GM18870 (cell line): ENCODE measurements around the gene BEX1.
"Not testable (repeated sequence)": the region's sequence is repeated elsewhere in the genome, so short reads cannot be mapped to it uniquely, and the experiment has no call there.

Source experiments
- ATAC-seq: cut with Tn5 transposase; IDR thresholded peaks from one replicate; pipeline ENCODE4 v1.9.1; 2021; ENCODE audit warnings: moderate library complexity; ENCODE audit not compliant: unreplicated experiment

Gene BEX1

DNA sequence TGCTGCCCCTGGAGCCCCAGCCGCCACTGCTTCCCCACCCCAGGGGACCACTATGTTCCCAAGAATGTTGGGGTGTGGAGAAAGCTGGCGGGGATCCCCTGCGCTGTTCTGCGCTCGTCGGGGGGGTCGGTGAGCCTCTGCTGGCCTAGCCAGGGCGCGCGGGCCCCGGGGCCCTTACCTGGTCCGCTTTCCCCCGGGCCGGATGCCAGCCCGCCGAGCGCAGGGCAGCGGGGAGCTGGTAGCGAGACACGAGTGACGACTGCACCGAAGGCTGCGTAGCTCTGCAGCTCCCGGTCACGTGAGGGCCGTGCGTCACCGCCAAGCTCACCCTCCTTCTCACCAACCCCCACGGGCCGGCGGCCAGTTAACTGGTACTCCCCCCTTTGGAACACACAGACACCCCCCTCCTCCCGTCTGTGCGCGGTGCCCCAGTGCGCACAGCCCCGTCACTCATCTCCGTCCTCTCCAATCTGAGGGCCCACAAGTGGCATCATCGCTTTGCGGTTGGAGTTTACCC lies at the start of gene BEX1:
Gene BEX1 (minus strand): TSS at position 254 of the 517 bp plus-strand sequence. CDS start 897 bp downstream, outside the sequence.
- ATAC-seq = no peak

DNA sequence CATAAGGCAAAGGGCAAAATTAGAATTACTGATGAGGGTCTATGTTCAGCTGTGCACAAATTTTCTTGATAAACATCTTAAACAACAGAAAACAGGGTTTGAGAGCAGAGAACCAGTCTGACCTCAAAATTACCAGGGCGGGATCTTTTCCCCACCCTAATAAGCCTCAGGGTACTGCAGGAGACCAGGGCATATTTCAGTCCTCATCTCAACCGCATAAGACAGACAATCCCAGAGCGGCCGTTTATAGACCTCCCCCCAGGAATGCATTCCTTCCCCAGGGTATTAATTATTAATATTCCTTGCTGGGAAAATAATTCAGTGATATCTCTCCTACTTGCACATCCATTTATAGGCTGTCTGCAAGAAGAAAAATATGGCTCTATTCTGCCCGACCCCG lies 45.5 kb upstream of the BEX1 start:
- not testable (repeated sequence) for ATAC-seq

DNA sequence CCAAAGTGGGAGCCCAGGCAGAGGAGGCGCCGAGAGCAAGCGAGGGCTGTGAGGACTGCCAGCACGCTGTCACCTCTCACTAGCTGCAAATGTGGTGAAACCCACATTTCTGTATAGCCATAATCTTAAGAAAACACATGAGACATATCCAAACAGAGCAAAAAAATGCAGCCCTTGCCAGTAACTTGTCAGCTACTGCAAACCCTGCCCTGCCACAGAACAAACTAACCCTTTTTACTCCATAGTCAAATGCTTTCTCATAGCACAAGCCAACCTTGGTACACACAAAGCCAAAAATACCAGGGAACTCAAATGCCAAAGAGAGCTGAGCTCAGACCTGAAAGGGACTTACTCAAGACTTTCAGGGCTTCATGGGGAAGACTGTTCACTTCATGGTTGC lies 43.9 kb upstream of the BEX1 start:
- no peak for ATAC-seq

DNA sequence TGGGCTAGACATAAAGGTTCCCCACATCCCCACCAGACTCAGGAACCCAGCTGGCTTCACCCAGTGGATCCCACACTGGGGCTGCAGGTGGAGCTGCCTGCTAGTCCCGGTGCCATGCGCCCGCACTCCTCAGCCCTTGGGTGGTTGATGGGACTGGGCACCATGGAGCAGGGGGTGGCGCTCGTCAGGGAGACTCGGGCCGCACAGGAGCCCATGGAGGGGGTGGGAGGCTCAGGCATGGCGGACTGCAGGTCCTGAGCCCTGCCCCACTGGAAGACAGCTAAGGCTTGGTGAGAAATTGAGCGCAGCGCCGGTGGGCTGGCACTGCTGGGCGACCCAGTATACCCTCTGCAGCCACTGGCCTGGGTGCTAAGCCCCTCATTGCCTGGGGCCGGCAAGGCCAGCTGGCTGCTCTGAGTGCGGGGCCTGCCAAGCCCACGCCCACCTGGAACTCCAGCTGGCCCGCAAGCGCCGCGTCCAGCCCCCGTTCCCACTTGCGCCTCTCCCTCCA lies 43.3 kb upstream of the BEX1 start:
- not testable (repeated sequence) for ATAC-seq

DNA sequence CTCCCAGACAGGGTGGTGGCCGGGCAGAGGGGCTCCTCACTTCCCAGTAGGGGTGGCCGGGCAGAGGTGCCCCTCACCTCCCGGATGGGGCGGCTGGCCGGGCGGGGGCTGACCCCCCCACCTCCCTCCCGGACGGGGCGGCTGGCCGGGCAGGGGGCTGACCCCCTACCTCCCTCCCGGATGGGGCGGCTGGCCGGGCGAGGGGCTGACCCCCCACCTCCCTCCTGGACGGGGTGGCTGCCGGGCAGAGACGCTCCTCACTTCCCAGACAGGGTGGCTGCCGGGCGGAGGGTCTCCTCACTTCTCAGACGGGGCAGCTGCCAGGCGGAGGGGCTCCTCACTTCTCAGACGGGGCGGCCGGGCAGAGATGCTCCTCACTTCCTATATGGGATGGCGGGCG lies 40.4 kb upstream of the BEX1 start:
- not testable (repeated sequence) for ATAC-seq

DNA sequence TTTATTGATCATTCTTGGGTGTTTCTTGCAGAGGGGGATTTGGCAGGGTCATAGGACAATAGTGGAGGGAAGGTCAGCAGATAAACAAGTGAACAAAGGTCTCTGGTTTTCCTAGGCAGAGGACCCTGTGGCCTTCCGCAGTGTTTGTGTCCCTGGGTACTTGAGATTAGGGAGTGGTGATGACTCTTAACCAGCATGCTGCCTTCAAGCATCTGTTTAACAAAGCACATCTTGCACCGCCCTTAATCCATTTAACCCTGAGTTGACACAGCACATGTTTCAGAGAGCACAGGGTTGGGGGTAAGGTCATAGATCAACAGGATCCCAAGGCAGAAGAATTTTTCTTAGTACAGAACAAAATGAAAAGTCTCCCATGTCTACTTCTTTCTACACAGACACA lies 39.9 kb upstream of the BEX1 start:
- ATAC-seq = not testable (repeated sequence)

DNA sequence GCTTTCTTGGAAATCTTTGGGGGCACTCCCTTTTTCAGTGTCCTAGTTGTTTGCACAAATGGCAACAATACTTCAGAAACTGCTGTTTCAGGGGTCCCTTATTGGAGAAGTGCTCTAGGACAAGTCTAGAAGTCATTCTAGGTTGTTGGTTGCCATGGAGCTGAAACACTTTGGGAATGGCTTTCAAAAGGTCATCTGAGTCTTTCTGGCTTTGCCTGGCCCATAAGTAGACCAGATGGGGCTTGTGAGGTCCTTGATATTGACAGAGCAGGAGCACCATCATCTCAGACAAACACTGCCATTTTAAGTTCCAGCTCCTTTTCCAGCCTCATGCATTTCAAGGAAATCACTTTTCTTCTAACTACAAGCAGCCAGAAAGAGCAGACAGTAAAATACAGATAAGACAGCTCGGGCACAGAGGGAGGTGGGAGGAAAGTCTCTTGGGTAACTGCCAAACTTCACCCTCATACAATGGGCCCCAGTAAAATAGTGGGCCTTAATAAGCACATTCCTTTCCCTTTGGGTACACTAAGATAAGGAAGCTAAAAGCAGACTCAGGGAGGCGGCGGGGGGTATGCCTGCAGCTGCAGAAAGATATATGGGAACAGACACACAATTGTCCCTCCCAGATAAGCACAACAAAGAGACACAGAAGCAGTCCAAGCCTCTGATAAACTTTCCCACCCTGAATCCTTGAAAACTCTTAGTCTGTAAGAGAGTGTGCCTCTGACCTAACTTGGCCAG lies 37.5 kb upstream of the BEX1 start:
- ATAC-seq = no peak

DNA sequence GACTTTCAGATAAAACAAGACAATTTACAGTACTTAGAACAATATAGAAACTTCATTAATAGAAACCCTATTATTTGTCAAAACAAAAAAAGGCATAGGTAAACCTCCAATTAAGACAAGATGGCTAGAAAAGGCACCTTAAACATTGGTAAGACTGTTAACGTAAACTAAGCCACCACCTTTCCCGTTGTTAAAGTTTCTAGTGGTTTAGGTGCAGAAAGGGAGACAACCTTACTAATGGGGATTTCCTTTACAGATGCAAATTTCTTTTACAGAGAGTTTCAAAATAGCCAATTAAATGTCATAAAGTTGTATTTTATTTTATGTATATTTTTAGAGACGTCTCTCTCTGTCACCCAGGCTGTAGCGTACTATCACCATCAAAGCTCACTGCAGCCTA lies 36.5 kb upstream of the BEX1 start:
- no peak for ATAC-seq

DNA sequence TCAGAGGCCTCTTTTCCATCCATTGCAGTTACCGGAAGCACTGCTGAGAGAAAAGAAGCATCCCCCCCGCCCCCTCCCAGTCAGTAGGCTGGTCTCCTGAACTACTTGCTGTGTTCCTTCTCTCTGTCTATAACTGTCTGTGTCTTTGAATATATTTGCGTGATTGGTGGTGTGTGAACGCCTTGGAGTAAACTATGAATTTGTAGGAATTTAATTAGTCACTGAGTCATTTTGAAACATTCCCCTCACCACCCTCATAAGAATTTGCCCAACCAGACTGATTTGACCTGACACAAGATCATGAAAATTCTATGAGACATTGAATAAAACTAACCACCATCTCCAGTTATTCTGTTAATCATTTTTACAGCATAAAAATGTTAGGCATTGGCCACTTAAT lies 35.7 kb upstream of the BEX1 start:
- ATAC-seq = no peak

DNA sequence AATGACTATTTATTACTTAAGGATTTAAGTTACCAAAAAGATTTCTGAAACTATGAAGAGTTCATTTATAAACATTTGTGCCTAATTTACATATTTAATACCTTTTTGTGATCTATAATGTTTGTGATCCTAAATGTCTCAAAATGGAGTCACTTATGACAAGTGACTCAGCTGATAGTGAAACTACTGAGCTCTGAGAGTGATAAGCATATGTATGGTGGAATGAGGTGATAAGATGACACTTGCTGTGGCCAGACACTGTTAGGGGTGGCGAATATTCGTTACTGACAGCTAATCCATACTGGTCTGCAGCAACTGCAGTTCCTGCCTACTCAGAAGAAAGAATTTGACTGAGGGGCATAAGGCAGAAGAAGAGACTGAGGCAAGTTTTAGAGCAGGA lies 34.5 kb upstream of the BEX1 start:
- no peak for ATAC-seq

DNA sequence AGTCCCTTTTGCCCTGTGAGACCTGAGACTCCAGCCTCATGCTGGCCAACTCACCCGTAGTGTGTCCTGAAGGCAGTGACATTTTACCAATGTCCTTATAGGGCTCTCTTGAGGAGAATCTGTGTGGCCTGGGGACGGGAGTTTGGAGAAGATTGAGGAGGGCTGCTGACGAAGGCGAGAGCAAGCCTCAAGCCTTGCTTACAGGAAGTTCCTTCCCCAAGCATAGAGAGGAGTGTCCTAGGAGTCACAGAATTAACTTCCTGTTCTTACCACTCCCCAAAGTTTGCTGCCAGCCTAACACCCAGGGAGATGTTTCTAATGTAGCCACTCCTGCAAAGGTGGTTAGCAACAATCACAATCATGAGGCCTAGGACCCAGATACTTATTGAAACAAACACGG lies 29.0 kb upstream of the BEX1 start, which contains the start of gene NXF3:
Gene NXF3 (minus strand): TSS at position 202 of the 400 bp plus-strand sequence. CDS start 120 bp downstream, at position 82.
- no peak for ATAC-seq

DNA sequence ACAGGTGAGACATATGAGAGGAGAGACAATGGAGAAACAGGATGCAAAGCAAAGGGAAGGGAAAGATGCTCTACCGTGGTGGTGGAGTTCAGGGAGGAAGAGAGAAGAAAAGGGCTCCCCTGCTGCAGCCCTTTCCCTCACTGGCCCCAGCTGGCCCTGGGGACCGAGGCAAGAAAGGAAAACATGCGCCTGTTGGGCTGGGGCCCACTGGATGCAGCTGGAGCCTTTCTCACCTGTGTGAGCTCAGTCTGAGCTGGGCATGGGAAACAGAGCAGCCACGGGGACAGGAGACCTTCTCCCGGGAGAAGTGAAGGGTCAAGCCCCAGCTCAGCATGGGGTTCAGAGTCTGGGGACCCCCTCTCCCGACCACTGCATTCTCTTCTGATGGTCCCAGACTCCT lies 17.1 kb upstream of the BEX1 start:
- no peak for ATAC-seq

DNA sequence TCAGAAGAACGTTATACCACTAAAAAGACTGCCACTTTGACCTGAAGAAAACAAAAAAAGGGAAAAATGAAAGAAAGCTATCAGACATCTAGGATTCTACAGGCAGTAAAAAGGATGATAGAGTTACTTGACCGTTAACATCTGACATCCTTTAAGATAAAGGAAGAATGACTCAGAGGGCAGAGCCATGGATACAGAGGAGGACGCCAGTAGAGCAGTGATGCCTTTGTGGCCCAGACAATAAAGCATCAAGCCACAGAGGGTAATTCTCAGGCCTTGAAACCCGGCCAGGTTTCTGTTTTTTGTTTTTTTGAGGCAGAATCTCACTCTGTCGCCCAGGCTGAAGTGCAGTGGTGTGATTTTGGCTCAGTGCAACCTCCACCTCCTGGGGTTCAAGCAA lies 9.5 kb upstream of the BEX1 start:
- no peak for ATAC-seq

DNA sequence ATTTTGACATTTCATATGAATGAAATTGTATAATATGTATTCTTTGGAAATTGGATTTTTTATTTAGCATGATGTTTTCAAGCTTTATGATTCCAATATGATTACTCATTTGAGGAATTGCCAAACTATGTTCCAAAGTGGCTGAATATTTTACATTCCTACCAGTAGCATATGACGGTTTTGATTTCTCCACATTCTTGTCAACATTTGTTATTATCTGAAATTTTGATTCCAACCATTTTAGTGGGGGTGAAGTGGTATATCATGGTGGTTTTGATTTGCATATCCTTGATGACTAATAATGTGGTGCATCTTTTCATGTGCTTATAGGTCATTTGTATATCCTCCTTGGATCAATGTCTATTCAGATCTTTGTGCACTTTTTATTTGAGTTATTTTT lies 2.6 kb upstream of the BEX1 start:
- ATAC-seq = no peak

DNA sequence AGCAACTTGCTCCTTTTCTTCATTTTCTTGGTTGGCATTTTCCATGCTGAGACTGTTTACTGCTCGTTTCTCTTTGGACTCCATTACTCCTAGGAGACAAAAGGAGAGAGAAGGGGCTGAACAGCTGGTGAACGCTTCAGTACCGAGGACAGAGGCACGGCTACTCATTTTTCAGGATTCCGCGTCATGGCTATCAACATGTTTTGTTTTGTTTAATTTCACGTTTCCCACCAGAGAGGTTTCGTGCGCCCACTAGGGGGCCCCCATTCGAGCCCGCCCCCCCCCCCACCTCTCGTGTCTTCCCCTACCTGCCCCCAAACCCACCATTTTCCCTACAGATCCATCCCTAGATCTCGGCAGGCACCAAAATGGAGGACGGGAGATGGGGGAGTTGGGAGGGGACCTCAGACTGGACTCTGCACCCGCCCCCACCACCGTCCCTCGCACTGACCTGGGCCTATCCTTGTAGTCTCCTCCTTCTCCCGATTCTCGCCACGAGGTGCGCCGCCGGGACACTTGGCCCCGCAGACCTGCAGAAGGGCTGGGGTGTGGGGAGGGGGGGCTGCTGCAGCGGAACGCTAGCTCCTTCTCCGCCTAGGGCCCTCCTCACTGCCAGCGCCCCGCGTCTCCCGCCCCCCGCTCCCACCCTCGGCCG lies 653 bp downstream of the BEX1 start:
- no peak for ATAC-seq

DNA sequence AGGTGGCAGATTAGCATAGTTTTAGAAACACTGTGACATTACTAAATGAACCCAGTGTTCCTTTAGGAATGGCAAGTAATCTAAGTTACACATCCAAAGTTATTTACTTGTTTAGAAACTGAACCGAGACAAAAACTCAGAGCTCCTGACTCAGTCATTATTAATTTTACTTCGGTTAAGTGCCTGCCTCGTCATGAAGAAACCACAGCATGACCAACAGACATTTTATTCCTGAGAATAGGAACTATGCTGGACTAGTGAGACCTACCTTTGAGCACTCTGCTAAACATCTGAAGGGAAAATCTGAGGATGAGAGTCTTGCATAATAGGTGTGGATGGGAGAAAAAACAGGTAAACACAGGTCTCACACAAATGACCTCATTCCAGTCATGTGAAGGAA lies 2.5 kb downstream of the BEX1 start:
- ATAC-seq = no peak

DNA sequence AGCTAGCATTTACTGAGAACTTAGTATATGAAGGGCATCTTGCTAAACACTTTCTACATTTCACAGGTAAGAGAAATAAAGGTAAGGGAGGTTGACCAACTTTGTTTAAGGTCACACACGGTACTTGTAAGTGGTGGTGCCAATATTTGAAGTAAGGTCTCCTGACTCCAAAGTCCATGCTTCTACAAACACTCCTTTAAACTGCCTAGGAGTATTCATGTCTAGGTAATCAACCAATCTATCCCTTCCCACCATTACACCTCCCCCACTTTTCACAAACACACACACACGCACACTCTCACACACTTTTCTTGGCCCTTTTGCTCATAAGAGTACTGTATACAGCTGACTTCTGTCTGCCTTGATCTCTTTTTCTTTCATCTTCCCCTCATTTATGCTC lies 7.1 kb downstream of the BEX1 start:
- ATAC-seq = no peak

DNA sequence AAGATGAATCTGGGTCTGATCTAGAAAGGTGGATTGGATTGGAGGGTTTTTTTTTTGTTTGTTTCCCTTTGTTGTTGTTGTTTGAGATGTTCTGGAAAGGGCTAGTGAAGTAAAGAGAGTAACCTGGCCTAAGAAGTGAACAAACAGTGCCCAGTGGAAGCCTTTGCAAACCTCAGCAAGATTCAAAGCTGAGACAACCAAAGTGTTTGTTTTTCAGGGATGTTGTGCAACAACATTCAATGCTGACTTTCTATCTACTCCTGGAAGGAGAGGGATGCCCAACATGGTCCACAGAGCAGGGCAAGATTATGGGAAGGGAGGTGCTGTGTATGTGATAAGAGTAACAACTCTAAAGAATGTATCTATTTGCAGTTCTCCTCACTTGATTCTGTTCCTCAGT lies 11.3 kb downstream of the BEX1 start:
- no peak for ATAC-seq

DNA sequence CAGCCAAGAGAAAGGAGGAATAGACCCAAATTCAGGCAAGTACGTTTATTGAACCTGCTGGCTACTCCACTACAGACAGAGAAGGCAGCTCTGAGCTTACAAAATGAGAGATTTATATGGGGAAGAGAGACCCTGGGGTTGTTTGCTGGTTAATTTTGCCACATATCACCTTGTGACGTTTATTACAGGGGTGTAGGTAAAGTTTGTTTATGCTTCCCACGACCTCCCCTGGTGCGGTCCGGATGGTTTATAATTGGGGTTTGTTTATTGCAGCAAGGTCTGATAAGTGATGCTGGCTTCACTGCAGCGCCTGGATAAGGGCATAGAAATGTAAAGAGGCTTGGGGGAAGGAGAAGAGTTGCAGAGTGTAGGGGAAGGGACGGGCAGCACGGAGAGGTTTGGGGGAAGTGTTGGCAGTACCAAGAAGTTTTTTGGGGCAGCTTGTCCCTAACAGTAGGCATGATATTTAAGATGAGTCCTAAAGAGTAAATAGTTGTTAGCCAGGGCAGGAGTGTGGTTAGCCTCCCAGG lies 12.6 kb downstream of the BEX1 start:
- ATAC-seq = no peak

DNA sequence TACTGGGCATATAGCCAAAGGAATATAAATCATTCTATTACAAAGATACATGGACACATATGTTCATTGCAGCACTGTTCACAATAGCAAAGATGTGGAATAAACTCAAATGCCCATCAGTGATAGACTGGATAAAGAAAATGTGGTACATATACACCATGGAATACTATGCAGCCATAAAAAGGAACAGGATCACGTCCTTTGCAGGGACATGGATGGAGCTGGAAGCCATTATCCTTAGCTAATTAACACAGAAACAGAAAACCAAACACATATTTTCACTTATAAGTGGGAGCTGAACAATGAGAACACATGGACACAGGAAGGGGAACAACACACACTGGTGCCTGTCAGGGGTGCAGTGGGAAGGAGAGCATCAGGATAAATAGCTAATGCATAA lies 30.6 kb downstream of the BEX1 start:
- ATAC-seq = not testable (repeated sequence)

DNA sequence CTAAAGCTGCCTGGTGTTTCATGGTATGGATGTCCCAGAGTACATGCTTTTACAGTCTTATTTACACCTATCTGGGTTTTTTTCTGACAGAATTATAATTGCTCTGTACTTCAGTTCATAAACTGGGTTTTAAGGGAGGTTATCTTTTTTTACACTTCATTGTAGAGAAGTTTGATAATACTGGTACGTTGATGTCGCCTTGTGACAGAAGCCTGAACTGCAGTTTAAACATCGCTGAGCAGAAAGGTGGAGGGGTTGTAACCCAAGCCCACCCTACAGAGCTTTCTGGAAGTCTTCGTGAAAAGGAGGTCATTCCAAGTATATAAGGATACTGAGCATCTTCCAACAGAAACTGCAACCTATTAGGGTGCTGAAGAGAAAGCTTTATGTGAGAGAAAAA lies 46.4 kb downstream of the BEX1 start:
- ATAC-seq = no peak

DNA sequence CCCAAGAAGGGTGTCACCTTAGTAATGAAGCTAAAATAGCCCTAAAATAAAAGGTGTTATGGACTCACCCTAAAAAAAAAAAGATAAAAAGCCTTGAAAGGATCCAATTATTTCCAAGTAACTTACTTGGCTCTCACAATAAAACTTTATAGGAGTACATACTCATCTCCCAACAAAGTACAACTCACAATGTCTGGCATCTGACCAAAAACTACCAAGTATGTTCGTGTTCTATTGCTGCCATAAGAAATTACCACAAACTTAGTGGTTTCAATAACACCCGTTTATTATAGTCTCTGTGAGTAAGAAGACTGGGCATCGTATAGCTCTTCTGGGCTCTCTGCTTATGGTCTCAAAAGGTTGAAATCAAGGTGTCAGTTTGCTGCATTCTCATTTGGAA lies 51.0 kb downstream of the BEX1 start:
- no peak for ATAC-seq
